HAP-1 (cell line): ENCODE data around the gene RFX2.

ENCODE experiments used
- DNase-seq, 2 experiments: peaks; one replicate each; pipeline ENCODE4 v3.0.0-alpha.2; 2016 to 2020; ENCODE audit warnings: low spot score in 2 of 2
- H3K27me3 ChIP-seq: fragments of 250-450 bp; sonication (Bioruptor Pico); 2 replicates; pipeline ENCODE4 v1.5.1; 2020; ENCODE audit warnings: low read depth, mild to moderate bottlenecking, moderate library complexity
- H3K36me3 ChIP-seq: fragments of 250-450 bp; sonication (Bioruptor Pico); replicated peaks from 2 replicates; pipeline ENCODE4 v1.5.1; 2020; ENCODE audit warnings: mild to moderate bottlenecking
- H3K4me1 ChIP-seq: fragments of 250-450 bp; sonication (Bioruptor Pico); 2 replicates; pipeline ENCODE4 v1.5.1; 2020; ENCODE audit warnings: mild to moderate bottlenecking
- H3K4me3 ChIP-seq: fragments of 250-450 bp; sonication (Bioruptor Pico); 2 replicates; pipeline ENCODE4 v1.5.1; 2020; ENCODE audit warnings: mild to moderate bottlenecking, moderate library complexity
- H3K9me3 ChIP-seq: fragments of 250-450 bp; sonication (Bioruptor Pico); 2 replicates; pipeline ENCODE4 v1.5.1; 2020; ENCODE audit warnings: mild to moderate bottlenecking, moderate library complexity
- in situ Hi-C: fragments of 300-500 bp; cut with MboI; formaldehyde crosslinking; loops from 3 replicates; pipeline ENCODE4 v1.14.3; 2020; ENCODE audit warnings: low sequenced_read_pairs, inconsistent platforms, mixed read lengths

Gene RFX2

DNA sequence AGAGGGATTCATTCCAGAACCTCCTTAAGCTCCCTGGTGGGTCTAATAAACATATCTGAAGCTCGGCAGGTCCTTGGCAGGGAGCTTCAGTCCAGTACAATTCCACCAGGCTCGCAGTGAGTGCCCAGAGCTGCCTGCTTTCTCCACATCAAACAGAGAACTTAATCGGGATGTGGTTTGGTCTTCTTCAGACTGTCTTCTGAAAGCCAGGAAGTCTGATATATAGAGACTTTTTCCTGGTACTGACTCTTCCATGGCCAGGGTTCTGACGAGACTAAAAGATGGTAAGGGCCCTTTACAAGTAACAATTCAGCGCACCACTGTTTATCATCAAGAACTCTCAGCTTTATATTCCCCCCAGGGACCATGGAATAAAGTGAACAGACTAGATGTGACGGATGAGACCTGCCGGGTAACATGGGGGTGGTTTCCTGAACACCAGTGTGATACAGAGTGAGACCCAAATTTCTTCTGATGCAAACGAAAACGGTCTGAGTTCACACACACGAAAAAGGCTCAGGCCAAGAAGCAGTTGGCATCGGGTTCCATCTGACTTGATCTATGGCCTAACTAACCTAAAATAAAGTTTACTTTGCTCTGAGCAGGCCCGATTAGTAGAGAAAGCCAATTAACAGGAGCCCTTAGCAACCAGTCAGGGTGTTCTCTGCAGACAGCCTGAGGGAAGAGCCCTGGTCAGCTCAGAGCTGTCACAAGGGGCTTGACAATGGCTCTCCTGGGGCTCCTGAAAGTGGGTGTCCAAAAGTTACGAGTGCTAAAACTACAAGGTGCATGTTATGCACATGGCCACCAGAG lies 161.3 kb downstream of the RFX2 start:
- Histone ChIP-seq H3K4me3 (no peak overlapping the region), H3K27me3 (no peaks in the 10 kb centered on the region), H3K36me3 (peaks cover 12% of the 10 kb centered on the region; the same call in 1 of the 2 replicates), H3K9me3 (no peaks in the 10 kb centered on the region), H3K4me1 (peaks cover 17% of the 10 kb centered on the region)
- no peak for DNase-seq
- in situ Hi-C loops: no loop called here

DNA sequence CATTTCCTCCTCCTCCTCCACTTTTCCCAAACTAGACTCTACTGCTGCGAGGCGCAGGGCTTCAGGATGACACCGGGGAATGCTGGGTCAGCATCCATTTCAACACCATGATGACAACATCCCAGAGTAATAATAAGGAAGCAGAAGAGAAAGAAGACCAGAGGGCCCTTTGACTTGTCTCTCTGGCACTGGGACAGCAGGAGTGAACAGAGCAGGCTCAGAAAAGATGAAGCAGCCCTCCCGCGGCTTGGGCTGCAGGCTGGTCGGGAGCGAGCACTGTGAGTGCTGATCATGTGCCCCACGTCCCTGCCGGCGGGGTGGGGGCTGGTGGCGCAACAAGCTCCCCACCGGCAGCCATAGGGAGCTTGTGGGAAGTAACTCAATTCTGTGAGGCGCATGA lies 162.9 kb downstream of the RFX2 start:
- in situ Hi-C loops: no loop called here
- no peak for DNase-seq
- Histone ChIP-seq H3K27me3 (no peaks in the 10 kb centered on the region), H3K9me3 (no peaks in the 10 kb centered on the region), H3K4me3 (no peak overlapping the region), H3K4me1 (peaks cover 1% of the 10 kb centered on the region), H3K36me3 (peaks cover 15% of the 10 kb centered on the region; the same call in 1 of the 2 replicates)

GRCh38 chr19:5943623-5944022 lies 166.7 kb downstream of the RFX2 start:
- in situ Hi-C loops: no loop called here
- no peak for DNase-seq

More at GRCh38 chr19:5943623-5944022, 166.7 kb downstream of the RFX2 start:
- no peak overlapping the region for H3K4me3 ChIP-seq
- H3K4me1 ChIP-seq: no peaks in the 10 kb centered on the region
- no peaks in the 10 kb centered on the region for H3K27me3 ChIP-seq
- peaks cover 28% of the 10 kb centered on the region for H3K36me3 ChIP-seq
- H3K9me3 ChIP-seq: no peaks in the 10 kb centered on the region
